Effector CD8-positive, alpha-beta T cell (primary cell): Measurements from ENCODE around the gene BMPR1A.
"Not testable (repeated sequence)": the region's sequence is repeated elsewhere in the genome, so short reads cannot be mapped to it uniquely, and the experiment has no call there.

Source experiments
- DNase-seq: peaks from one replicate; lab custom pipeline; 2025; lab: John Stamatoyannopoulos, UW

BMPR1A gene

DNA sequence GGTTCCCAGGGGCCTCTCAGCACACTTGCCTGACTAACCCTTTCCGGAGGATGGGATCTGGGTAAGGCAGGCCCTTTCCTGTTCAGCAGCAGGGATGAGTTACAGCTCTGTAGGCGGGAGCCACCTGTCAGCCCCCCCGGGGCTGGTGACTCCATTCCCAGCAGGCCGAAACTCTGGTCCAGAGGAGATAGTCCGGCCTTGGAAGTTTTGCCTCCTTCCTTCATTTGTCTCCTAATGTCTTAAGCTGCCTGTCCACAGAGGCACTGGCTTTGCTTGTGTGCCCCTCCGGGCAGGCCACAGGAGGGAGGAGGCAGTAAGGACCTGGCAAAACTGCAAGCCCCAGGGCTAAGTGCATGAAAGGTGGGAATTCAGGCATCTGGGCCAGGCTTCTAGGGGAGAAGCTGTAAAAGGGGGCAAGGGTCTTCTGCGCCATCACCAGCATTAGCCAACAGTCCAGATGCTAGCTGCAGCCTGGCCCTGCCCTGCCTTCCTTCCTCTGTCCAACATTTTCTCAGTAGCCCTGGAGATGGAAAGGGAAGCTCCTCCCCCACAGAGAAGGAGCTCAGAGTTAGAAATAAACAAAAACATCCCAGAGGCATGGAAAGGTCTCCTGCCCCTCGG is 213.1 kb downstream of the BMPR1A start:
- no peak for DNase-seq

DNA sequence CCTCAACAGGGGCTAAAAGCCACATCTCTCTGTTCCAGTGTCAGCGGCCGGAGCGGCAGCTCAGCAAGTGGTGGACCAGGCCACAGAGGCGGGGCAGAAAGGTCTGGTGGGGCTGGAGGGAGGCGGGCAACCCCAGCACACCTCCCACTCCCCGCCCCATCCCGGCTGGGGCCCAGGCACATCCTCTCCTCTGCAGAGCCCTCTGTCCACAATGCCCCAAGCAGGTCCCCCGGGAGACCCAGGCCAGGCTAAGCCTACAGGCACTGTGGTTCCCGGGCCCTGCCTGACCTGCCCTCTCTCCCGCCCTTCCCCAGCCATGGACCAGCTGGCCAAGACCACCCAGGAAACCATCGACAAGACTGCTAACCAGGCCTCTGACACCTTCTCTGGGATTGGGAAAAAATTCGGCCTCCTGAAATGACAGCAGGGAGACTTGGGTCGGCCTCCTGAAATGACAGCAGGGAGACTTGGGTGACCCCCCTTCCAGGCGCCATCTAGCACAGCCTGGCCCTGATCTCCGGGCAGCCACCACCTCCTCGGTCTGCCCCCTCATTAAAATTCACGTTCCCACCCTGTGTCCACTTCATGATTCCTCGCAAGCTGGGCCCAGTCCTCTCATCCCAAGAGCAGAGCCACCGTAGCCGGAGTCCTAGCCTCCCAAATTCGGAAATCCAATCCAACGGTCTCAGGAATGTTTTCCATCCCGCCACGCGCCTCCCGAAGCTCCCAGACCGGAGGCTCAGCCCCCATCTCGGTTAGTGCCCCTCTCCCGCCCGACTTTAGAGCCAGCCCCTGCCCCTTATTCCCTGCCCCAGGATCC is 214.0 kb downstream of the BMPR1A start:
- DNase-seq: no peak

DNA sequence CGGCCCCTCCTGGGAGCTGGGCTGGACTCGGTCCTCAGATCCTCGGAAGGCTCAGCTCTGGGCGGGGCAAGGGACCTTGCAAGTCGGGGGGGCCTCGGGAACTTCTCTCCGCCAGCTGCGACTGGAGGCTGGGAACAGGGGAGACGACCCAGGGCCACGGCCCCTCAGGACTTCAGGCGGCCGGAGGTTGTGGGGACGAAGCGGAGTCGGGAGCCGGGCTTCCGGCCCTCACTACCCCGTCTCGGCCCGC is 214.5 kb downstream of the BMPR1A start:
- DNase-seq: no peak

DNA sequence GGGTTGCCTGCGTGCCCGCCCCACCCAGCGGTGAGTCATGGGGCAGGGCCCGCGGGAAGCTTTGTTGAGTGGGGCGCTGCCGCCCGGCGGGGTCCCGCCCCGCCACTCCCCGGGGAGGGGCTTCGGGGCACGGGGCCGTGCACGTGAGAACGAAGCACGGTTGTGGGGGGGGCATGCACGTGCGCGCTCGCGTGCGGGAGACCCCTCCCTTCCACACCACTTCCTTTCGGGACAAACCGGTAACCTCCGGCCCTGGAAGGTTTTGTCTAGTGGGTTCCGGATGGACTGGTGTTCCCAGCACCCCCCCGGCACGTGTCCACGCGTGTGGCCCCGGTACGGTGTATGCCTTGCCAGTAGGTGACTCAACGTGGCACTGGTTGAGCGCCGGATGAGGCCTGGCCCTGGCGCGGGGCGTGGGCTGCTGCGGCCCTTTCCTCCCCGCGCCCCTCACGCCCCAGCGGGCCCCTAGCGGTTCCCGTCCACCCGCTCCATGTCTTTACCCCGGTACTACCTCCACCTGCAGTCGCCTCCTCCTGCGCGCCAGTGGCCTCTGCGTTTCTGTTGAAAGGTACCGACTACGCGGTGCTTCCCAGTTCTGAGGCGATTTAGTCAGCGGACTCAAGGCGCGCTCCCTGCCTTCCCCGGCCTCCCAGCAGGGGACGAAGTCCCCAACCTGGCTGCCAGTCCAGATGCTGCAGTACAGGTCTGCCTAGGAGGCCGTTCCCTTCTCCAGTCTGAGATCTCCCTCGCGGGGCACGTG is 215.0 kb downstream of the BMPR1A start:
- DNase-seq: peak; percentile 84

DNA sequence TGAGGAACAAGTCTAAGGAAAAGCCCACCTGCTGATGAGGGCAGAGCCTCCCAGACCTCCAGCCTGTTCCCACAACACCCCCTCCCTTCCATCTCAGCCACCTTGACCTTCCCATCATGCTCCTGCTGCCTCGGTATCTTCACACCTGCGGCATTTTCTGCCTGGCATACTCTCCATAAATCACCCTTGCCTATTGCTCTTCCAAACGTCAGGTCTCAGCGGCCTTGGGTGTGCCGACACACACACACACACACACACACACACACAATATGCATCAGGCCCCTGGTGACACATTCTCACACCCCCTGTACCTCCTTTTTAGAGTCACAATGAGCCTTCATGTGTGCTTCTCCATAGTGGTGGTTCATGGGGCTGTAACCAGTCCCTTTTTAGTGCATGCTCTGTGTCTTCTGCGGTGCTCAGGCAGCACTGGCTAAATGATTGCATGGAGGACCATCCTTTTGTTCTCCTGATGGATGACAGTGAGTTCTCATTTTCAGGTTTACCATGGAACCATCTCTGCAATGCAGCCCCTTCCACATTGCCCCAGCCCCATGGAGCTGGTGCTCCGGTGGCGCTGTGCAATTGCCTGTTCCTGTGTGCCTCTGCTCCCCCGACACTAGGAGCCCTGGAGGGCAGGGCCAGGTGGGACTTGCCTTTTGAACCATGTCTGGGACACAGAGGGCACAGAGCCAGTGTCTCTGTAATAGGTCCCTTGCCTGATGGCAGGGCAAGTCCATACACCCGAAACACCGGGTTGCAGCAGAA is 216.4 kb downstream of the BMPR1A start:
- no peak for DNase-seq

DNA sequence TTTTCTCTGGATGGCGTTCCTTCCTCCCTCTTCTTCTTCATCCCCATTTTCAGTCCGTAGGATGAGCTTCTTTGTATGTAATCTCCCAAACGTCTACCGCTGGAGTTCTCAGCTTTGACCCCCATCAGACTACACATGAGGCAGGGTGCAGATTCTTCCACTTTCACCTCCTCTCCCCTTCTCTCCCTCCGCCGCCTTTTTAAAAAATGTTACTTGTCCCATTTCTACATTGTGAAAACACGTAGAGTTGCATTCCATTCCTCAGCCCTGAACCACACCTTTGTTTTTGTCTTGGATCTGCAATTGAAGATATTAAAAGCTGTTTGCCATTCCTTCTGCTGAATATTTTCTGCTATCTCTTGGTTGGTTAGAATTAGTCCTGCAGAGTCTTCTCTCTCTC is 218.1 kb downstream of the BMPR1A start:
- DNase-seq: no peak

DNA sequence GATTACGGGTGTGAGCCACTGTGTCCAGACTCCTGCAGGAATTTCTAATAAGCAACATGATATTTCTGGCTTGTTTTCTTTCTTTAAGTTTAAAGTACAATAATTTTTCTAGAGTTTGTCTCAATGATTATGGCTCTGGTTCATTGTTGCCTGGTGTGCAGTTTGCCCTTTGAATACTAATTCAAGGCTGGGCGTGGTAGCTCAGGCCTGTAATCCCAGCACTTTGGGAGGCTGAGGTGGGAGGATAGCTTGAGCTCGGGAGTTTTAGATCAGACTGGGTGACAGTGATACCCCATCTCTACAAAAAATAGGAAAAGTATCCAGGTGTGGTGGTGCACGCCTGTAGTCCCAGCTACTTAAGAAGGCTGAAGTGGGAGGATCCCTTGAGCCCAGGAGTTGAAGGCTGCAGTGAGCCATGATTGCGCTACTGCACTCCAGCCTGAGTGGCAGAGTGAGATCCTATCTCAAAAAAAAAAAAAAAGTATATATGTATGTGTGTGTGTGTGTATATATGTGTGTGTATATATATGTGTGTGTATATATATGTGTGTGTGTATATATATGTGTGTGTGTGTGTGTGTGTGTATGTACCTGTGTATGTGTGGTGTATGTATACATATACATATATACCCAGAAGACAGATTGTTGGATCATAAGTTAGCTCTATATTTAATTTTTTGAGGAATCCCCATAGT is 220.1 kb downstream of the BMPR1A start:
- no peak for DNase-seq

DNA sequence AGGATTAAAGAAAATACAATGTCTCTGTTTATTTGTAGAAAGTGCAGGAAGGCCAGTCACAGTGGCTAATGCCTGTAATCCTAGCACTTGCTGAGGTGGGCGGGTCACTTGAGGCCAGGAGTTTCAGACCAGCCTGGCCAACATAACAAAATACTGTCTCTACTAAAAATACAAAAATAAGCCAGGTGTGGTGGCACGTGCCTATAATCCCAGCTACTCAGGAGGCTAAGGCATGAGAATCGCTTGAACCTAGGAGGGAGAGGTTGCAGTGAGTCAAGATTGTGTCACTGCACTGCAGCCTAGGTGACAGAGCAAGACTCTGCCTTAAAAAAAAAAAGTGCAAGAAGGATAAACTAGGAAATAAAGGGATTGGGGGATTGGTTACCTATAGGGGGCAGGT is 222.0 kb downstream of the BMPR1A start:
- not testable (repeated sequence) for DNase-seq

DNA sequence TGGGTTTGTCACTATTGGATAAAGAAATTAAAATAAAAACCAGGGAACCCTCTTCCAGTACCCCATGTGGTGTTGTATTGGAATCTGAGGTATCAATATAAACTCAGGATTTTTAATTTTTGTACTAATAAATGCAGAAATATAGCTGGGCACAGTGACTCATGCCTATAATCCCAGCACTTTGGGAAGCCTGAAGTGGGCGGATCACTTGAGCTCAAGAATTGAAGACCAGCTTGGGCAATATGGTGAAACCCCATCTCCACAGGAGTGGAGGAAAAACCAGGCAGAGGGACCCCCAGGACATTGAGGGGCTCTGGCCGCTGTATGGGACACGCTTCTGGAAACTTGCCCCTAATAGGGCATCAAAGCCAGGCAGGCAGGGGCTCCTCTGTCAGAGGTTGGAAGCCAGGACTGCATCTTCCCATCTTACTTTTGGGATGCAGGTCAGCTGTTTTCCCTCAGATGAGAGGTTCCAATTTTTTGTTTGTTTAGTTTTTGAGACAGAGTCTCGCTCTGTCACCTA is 222.9 kb downstream of the BMPR1A start:
- no peak for DNase-seq

DNA sequence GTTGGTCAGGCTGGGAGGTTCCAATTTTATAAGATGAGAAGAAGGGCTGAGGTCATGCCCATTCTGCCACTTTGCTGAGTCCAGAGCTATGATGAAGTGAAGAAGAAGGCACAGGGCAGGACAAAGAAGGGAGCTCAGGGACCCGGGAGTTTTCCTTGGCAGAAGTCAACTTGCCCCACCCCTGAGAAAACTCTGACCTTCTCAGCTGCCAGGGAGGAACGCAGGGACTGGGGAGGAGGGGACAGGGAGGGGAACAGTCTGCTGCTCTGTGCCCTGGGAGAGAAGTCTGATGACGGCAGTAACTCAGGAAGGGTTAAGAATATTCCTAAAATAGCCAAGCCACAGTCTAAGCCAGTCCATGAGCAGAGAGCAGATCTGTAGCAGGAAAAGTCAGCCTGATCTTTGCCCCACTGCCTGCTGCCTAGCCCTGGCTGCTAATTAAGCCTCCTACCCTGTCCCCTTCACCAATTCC is 223.6 kb downstream of the BMPR1A start:
- DNase-seq: no peak

DNA sequence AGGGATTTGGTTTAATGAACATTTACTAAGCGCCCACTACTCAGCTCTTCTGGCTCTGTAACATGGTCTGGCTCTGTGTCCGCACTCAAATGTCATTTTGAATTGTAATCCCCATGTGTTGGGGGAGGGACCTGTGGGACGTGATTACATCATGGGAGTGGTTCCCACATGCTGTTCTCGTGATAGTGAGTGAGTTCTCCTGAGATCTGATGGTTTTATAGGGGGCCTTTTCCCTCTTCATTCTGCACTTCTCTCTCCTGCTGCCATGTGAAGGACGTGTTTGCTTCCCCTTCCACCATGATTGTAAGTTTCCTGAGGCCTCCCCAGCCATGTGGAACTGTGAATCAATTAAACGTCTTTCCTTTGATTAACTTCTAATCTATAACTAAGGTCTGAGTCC is 224.6 kb downstream of the BMPR1A start:
- DNase-seq: not testable (repeated sequence)

DNA sequence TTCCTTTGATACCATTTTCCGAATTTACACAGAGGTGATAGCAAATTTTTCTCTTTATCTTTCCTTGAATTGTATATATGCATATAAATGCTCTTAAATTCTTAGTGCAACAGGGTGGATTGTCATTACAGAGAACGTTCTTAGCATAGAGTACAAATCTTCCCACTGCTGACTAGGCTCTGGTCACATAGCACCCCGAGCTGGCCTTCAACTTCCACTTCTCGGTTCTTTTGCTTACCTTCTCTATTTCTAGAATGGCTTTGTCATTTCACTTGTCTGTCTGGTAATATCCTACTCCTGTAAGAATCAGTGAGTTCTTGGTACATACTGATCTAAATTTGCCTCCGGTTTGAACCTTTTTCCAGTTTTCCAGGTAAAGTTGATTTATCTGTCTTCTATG is 225.3 kb downstream of the BMPR1A start:
- no peak for DNase-seq
